H1 (cell line): ENCODE data around the gene SKAP1.

Source experiments
- CTCF ChIP-seq, 3 experiments: IDR thresholded peaks; 1 replicate in 2 of 3; 2 replicates in 1 of 3; pipeline versions ENCODE4 v1.5.1 to v1.6.1; 2011; ENCODE audit warnings: low read length in 3 of 3, mild to moderate bottlenecking in 3 of 3, inconsistent platforms in 2 of 3, low read depth in 1 of 3, moderate library complexity in 1 of 3; ENCODE audit not compliant: insufficient read depth in 1 of 3; ENCODE audit errors: control extremely low read depth in 1 of 3
- POLR2A ChIP-seq, 2 experiments: IDR thresholded peaks; 1 replicate in 1 of 2; 2 replicates in 1 of 2; pipeline ENCODE4 v1.6.1; 2011; ENCODE audit warnings: low read depth in 2 of 2, low read length in 2 of 2, mild to moderate bottlenecking in 2 of 2; ENCODE audit errors: control extremely low read depth in 1 of 2
- SIN3A ChIP-seq, 2 experiments: IDR thresholded peaks in 1 of 2; conservative IDR thresholded peaks in 1 of 2; 2 replicates each; pipeline ENCODE4 v1.6.1; 2011 to 2012; ENCODE audit warnings: low read length in 2 of 2, improper control_type of control experiment in 1 of 2, low read depth in 1 of 2, mild to moderate bottlenecking in 1 of 2
- TAF1 ChIP-seq: IDR thresholded peaks from 2 replicates; pipeline ENCODE4 v1.6.1; 2011; ENCODE audit warnings: mild to moderate bottlenecking, low read depth, low read length
- TCF12 ChIP-seq: IDR thresholded peaks from 2 replicates; pipeline ENCODE4 v1.6.1; 2011; ENCODE audit warnings: low read depth, mild to moderate bottlenecking, low read length

DNA sequence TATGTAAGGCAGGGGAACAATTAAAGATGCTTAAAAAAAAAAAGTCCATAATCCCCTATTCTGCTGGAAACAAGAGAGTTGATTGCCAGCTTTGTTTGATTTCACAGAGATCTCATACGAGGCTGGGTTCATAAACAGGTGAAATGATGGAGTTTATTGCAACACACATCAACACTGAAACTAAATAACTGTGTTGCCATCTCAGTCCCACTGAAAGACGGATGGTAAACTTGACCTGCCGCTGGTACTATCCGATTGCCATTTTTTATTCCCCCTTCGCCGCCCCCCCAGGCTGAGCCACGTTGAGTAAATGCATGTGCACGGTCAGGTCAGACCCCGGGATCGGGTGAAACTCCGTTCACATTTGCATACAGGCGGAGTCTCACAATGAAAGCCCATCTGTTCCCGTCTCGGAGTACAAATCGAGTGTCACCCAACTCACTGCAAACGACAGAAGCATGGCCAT lies 119.2 kb downstream of the SKAP1 start:
- TF ChIP-seq SIN3A (conservative IDR thresholded peaks at IDR 0.05 in 1 of 2, IDR thresholded peaks at IDR 0.05 in 1 of 2; ENCODE audit: low read depth in 1 of 2, low read length in 2 of 2) (no peak), TCF12 (no peak), CTCF (IDR thresholded peaks at IDR 0.05; ENCODE audit: control extremely low read depth in 1 of 3, insufficient read depth in 1 of 3, low read depth in 1 of 3, low read length in 3 of 3) (no peak), POLR2A (IDR thresholded peaks at IDR 0.05; ENCODE audit: control extremely low read depth in 1 of 2, low read depth in 2 of 2, low read length in 2 of 2) (no peak), TAF1 (no peak)
